MM.1S (cell line): ENCODE measurements around the gene SFMBT2.

Experiments
- EZH2phosphoT487 ChIP-seq: fragments of 300-600 bp; sonication (generic); IDR thresholded peaks from 2 replicates; pipeline ENCODE4 v1.6.1; 2018; ENCODE audit warnings: antibody characterized with exemption, low read length
- TF ChIP-seq, protein P1 (sequence below): fragments of 300-600 bp; sonication (generic); IDR thresholded peaks from 2 replicates; pipeline ENCODE4 v1.5.1; 2016; ENCODE audit warnings: antibody characterized with exemption, low read length, mixed read lengths

- TF ChIP-seq, protein P1, sequence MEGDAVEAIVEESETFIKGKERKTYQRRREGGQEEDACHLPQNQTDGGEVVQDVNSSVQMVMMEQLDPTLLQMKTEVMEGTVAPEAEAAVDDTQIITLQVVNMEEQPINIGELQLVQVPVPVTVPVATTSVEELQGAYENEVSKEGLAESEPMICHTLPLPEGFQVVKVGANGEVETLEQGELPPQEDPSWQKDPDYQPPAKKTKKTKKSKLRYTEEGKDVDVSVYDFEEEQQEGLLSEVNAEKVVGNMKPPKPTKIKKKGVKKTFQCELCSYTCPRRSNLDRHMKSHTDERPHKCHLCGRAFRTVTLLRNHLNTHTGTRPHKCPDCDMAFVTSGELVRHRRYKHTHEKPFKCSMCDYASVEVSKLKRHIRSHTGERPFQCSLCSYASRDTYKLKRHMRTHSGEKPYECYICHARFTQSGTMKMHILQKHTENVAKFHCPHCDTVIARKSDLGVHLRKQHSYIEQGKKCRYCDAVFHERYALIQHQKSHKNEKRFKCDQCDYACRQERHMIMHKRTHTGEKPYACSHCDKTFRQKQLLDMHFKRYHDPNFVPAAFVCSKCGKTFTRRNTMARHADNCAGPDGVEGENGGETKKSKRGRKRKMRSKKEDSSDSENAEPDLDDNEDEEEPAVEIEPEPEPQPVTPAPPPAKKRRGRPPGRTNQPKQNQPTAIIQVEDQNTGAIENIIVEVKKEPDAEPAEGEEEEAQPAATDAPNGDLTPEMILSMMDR = no peak
- no peak for TF ChIP-seq EZH2phosphoT487
These were observed 185.7 kb downstream of the SFMBT2 start for GRCh38 chr10:7225133-7225532.
